Gastrocnemius medialis (tissue), 4 donors: ENCODE data around the gene AP1G1.

ENCODE experiments used
- POLR2A ChIP-seq, 2 donors: fragments of 450-650 bp; IDR thresholded peaks; one replicate each; pipeline ENCODE4 v1.6.1; 2017; ENCODE audit warnings: antibody characterized with exemption in 2 of 2, mild to moderate bottlenecking in 2 of 2, moderate library complexity in 2 of 2
- TF ChIP-seq, protein P1 (sequence below), 5 experiments: fragments of 450-650 bp in 3 of 5; fragments of 200-600 bp in 2 of 5; sonication (generic) in 2 of 5; IDR thresholded peaks in 4 of 5; conservative IDR thresholded peaks in 1 of 5; 1 replicate in 4 of 5; 2 replicates in 1 of 5; pipeline ENCODE4 v1.5.1; 2016 to 2019; ENCODE audit warnings: antibody characterized with exemption in 5 of 5, mild to moderate bottlenecking in 3 of 5, moderate library complexity in 3 of 5

DNA sequence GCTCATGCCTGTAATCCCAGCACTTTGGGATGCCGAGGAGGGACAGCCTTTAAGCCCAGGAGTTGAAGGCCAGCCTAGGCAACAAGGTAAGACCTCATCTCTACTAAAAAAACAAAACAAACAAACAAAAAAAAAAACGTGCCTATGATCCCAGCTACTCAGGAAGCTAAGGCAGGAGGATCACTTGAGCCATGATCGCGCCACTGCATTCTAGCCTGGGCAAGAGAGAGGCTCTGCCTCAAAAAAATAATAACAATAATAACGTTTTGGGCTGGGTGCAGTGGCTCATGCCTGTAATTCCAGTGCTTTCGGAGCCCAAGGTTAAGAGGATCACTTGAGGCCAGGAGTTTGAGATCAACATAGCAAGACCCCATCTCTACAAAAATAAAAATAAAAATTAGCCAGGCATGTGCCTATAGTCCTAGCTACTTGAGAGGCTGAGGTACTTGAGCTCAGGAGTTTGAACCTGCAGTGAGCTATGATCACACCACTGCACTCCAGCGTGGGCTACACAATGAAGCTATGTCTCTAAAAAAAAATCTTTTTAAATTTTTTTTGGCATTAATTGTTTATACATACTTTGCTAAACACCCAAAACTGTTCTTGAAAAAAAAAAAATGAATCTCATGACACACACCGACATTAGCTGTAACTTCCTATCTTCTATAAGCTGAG, 87.4 kb downstream of the AP1G1 start:
- TF ChIP-seq, protein P1, sequence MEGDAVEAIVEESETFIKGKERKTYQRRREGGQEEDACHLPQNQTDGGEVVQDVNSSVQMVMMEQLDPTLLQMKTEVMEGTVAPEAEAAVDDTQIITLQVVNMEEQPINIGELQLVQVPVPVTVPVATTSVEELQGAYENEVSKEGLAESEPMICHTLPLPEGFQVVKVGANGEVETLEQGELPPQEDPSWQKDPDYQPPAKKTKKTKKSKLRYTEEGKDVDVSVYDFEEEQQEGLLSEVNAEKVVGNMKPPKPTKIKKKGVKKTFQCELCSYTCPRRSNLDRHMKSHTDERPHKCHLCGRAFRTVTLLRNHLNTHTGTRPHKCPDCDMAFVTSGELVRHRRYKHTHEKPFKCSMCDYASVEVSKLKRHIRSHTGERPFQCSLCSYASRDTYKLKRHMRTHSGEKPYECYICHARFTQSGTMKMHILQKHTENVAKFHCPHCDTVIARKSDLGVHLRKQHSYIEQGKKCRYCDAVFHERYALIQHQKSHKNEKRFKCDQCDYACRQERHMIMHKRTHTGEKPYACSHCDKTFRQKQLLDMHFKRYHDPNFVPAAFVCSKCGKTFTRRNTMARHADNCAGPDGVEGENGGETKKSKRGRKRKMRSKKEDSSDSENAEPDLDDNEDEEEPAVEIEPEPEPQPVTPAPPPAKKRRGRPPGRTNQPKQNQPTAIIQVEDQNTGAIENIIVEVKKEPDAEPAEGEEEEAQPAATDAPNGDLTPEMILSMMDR (IDR thresholded peaks at IDR 0.05 in 4 of 5, conservative IDR thresholded peaks at IDR 0.05 in 1 of 5) = no peak
- no peak for TF ChIP-seq POLR2A (IDR thresholded peaks at IDR 0.05)
